Measurements from ENCODE around the gene FARS2.
"Not testable (repeated sequence)": the region's sequence is repeated elsewhere in the genome, so short reads cannot be mapped to it uniquely, and the experiment has no call there.

The FARS2 gene

DNA sequence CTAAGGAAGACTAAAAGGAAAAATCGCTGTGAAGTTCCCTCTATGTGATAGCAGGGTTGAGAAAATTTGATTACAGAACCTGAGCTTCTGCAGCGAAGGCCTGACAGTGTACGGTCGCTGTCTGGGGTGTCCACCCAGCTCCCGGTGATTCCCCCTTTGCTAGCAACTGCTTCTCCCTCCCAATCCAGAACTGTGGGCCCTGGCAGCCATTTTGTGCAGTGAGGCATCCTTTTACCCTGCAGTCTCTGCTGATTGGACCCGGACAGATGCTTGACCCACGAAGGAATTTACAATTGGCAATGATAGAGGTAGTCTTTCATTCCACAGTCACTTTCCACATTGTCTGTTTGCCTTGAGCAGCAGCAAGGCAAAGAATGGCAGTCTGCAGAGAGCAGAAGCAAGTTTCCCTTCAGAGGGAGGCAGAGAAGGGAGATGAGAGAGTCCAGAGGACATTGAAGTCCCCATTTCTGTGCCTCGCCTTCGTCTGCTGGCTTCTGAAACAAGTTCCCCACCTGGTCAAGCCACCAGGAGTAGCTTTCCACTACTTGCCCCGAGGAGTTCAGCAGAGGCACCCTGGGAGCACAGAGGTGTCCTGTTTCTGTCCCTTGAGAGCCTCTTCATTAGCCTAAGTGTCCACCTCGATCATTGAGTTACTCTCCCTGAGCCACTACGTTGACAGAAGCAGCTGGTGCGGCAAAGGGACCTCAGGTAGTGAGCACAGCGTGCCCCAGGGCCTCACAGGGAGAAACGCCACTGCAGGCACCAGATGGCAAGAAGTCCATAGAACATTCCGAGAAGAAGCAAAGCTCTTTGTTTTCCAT is 375.1 kb downstream of the FARS2 start:
- no peak for DNase-seq (ENCODE audit: low spot score)

DNA sequence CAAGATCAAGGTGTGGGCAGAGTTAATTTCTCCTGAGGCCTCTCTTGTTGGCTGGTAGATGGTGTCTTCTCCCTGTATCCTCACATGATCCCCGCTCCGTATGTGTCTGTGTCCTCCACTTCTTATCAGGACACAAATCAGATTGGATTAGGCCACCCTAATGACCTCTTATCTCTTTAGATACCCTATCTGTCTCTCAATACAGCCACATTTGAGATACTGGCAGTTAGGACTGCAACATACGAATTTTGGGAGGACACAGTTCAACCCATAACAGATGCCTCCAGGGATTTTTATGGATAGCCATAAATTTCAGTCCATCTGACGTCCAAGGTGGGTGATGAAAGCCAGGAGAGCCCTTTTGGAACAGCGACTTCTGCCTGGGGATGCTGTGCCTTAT is 376.4 kb downstream of the FARS2 start:
- DNase-seq (ENCODE audit: low spot score): no peak

DNA sequence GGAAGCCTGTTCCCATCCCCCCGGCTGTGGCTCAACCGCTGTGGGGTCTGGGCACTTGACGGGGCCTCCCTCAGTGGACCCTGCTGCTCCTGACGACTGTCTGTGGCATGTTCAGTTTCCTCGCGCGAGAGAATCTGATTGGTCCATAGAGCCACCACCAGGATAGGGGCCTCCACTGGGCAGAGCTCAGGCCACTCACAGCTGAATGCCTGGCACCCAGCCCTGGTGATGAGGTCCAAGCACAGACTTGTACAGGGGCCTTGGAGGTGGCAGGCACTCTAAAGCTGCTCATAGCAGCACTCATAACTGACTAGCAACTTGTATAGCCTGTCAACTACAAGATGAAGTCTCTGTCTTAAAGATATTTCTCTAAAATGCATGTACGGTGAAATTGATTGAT is 377.4 kb downstream of the FARS2 start:
- DNase-seq (ENCODE audit: low spot score): no peak

DNA sequence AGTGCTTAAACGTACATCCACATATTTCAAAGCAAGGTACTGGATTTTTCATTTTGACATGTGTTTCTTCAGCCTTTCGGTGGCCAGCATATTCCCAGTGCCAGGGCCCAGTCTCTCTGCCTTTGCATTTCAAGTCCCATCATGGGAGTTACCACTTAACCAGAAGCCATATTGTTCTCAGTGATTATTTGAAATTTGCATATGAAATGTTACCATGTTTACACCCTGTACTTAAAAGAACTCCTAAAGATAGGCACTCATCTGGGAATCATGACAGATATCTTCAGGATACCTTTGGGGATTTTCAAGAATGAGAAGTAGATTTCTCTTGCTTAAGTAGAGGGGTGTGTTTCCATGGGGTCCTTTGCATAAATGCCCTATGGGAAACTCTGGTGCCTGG is 377.9 kb downstream of the FARS2 start:
- no peak for DNase-seq (ENCODE audit: low spot score)

DNA sequence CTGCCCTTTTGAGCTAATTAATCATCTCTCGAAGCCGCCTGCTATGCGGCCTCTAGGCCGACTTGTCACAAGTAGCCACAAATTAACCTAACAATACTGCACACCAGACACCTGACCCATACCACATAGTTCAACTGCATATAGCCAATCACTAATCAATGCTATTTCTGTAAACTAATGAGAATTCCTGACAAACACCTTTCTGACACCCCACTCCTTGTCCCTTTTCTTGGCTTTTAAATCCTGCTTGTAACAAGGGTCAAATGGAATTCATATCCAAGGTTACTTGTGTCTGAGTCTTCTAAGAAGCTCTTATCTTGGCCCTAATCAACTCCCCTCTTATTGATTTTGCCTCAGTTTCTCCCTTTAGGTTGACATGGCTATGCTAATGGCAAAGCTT is 379.3 kb downstream of the FARS2 start:
- no peak for DNase-seq (ENCODE audit: low spot score)

DNA sequence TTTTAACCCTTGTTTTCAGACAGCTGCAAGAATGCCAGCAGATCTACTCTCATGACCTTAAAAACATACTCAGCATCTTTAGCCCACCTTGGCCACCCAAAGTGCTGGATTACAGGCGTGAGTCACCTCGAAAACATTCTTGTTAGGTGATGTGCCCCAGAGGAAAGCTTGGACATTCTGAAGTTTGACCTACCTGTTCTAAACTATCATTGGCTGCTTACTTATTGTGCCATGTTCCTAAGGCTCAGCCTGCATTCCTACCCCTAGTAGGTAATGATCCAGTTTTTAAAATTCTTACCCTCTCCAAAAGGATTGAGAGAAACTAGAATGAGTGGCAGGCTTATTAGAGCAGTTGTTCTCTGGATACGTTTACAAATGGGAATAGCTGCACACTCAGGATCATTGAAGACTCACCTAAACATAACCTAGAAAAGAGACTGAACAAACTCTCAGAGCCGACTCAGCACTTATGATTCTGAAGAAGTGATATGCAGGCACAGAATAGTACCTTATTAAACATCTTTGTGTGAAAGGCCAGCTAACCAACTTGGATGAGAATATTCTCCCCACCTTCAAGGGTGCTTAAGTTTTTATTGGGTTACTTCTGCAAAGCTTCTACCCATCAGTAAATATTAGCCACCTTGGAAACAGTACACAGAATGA is 383.3 kb downstream of the FARS2 start:
- DNase-seq (ENCODE audit: low spot score): no peak

DNA sequence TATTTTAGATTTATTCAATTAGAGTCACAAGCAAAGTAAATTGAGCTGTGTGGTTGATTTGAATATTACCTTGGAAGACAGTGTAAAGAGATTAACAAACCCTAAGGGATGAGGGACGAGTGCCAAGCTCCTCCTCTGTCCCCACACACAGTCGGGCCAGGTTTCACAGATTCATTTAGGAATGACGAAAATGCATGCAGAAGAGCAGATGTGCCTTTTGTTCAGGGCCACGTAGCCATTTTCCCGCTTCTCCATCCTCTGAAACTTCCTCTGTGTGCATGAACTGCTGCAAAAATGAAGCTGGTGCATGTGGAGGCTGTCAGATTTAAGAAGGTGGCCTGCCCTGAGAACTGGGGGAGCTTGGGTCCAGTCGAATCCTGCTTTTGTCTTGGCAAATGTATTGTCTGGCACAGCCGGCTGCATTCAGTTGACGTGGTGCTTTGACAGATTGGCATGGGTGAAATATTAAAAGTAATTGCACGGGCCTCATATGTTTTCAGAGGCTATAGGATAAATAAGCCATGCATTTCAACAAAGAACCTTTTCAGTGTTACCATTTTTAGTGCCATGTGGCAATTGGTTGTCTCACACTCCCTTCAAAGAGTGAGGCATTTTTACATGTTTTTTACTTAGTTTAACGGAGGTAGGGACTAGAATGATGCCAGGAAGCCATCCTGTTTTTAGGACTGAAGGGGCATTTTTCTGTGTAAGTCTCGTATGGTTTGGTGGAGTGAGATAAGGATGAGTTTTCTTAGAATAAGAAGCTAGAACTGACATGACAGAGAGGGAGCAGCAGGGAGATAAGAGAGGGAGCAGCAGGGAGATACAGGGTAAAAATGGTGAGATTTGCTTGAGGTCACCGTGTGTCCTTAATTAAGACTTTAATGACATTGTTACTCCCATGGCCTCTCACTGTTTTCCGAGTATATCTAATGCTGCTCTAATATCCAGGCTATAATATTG is 384.3 kb downstream of the FARS2 start:
- no peak for DNase-seq (ENCODE audit: low spot score)

DNA sequence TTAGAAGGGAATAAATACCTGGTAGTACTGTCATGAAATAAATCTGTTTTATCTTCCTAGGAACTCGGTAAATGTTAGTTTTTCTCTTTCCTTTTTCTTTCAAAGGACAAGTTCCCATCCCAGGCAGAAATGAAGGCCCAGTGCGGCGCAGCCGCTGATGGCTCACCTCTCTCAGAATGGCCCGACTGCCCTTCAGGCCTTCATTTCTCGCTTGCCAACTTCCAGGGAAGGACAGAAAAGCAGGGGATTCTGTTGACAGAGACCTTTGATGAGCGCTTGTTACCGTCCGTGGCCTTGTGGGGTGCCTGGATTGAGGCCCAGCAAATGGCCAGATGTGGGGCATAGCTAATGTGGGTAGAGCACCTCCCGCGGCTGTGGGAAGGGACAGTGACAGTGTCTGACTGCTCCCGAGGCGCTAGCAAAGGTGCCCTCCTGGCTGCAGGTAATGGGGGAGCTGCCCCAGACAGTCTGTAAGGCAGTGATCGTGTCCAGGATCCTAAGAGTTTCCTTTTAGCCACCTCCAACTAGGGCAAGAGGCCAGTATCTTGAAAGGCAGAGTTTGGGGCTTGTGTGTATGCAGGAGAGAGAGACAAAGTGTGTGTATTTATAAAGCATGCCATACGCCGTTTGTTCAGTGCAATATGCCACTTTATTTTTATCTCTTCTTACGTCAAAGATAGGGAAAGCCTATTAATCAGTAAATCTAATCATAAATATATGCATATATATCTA is 391.3 kb downstream of the FARS2 start:
- no peak for DNase-seq (ENCODE audit: low spot score)

DNA sequence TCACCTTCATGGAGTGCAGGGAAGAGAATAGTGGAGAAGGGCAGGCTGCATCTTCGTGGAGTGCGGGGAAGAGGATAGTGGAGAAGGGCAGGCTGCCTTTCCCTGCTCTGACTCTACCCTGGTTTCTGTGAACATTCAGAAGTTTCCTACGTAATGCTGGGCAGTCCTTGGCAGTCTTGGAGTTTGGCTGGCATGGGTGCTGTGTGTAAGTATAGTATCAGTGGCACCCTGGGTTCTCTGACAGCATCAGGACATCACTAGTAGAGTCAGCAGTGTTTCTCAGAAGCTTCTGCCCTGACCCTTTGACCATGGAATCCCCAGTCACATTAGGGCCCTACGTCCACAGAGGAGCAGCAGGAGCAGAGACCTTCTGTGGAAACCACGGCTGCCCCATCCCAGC is 392.5 kb downstream of the FARS2 start:
- no peak for DNase-seq (ENCODE audit: low spot score)

DNA sequence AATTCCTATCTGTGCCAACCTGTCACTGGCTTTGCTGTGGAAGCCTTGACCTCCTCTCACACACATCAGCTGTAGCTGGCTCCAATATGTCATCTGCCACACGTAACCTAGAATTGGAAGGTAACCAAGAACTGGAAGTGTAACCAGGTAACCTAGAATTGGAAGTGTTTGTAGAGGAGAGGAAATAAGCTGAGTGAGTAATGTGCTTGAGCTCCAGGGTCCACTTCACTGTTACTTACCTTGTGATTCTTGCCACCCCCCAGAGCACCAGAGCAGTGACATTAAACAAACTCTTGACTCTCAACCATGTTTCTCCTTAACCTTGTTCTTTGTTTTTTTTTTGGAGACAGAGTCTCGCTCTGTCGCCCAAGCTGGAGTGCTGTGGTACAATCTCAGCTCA is 394.9 kb downstream of the FARS2 start:
- DNase-seq (ENCODE audit: low spot score): no peak

DNA sequence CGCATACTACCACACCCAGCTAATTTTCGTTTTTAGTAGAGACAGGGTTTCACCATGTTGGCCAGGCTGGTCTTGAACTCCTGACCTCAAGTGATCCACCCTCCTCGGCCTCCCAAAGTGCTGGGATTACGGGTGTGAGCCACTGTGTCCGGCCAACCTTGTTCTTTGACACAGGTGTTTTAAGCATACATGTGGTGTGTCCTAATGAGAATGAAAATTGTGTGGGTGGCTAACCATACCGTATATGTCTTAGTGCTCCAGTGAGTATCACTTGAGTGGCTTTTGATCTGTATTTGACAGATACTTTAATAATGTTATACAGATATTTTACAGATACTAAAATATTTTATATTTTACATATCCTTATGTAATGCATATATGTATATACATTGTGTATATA is 395.4 kb downstream of the FARS2 start:
- not testable (repeated sequence) for DNase-seq (ENCODE audit: low spot score)

DNA sequence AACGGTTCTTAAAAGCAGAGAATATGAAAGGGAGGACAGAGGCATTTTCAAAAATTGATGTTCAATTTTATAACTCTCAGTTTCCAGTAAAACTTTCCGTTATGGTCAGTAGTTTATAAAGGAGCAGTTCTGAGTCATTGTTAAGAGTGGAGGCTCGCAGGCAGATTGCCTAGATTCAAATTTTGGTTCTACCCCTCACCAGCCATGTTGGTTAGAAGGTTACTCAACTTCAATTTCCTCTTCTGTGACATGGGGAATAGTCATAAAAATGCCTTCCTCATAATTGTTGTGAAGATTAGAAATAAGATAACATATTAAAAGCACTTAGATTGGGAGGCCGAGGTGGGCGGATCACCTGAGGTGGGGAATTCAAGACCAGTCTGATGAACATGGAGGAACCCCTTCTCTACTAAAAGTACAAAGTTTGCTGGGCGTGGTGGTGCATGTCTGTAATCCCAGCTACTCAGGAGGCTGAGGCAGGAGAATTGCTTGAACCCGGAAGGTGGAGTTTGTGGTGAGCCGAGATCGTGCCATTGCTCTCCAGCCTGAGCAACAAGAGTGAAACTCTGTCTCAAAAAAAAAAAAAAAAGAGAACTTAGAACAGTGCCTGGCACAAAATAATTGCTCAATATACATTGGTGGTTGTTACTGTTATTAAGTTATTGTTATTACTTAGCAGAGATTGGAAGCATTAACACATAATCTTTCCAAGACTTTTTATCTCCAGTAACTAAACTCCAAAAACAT is 396.5 kb downstream of the FARS2 start:
- DNase-seq (ENCODE audit: low spot score): no peak

DNA sequence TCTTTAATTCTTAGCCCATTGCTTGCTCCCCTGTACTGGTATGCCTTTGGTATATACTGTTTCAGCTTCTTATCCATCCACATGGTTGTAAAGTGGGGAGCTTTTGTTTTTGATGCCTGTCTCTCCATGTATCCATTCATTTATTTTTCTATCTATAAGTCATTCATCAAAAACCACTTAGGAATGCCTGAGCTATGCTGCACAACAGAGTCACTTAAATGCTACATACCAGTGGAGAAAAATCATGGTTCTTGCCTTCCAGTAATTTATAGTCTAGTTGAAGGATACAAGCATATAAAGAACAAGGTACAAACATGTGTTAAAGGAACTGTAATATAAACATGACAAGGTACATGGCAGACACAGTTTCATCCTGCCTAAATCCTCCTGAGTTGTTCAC is 398.2 kb downstream of the FARS2 start:
- no peak for DNase-seq (ENCODE audit: low spot score)

DNA sequence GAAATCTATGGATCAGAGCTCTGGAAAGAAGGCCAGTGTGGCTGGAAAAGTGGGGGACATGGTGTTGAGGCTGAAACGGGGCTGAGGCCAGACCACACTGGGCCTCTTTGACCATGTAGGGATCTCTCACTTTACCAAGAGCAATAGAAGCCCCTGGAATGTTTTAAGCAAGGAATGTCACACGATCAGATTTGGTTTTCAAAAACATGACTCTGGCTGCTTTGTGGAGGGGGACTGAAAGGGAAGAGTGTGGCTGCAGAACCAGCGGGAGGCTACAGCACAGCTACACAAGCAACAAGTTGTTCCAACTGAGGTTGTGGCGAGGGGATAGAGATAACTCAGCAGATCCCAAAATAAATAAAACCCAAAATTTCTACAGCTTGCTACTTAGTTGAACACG is 399.5 kb downstream of the FARS2 start:
- no peak for DNase-seq (ENCODE audit: low spot score)

DNA sequence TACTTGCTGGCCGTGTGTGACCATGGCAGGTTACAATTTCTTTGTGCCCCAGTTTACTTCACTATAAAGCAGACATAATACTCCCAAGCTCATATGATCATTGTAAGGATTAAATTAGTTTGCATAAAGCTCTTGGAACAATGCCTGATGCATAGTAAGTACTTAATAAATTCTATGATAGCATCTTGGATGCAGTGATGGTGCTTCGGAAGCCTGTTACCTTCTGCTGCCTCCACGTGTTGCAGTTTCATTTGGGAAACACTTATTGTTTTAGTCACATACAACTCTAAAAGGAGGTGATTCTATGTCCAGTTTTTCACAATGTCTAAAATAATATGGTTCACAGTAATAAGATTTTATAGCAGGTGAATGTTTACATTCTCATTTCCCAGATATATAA is 401.5 kb downstream of the FARS2 start:
- no peak for DNase-seq (ENCODE audit: low spot score)

DNA sequence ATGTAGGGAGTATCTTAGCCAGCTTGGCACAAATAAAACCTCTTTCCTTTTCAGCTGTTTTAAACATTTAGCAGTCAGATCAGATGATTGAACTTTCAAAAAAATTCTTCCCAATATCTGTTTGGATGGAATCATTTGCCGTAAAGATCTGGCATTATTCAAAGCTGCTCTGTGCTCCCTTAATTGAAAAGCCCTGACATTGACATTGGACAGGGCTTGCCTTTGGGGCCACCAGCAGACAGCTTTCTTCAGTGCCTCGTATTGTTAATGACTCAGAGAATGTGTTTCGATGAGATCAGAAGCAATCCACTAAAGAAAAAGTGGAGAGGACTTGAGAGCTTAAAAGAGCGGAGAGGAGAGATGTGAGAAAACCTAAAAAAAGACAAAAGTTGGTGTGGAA is 401.9 kb downstream of the FARS2 start:
- DNase-seq (ENCODE audit: low spot score): no peak

DNA sequence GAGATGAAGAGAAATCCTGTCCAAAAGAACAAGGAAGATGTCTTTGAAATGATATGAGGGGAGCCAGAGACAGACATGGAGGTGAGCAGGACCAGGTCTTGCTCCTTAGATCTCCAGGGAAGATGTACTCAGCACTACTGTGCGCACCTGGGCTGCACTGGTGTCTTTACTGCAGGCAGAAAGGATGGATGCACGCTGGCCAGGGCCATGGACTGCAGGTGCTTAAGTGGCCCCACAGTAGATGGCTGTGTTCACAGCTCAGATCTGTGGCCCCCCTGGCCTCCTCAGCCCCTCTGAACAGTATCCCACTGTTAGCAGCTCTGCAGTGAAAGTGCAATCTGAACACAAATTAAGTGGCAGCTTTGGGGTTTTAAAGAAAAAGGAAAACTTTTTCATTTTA is 402.4 kb downstream of the FARS2 start:
- no peak for DNase-seq (ENCODE audit: low spot score)

DNA sequence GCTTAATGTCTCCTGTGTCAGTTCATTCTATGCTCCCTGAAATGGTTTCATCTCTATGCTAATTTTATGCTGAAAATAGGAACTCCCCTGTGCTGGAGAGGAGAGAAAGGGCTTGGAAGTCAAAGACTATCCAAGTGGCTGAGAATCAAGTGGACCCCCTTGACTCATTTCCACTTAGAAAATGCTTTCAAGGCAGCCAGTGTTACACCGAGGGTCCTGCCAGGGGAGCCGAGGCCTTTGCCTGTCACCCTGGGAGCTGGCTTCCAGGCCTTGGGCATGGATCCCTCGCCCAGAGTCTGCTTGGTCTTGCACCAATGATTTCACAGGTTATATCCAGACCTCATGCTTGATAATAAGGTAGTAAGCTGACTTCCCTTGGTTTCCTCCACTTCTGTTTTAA is 402.8 kb downstream of the FARS2 start:
- DNase-seq (ENCODE audit: low spot score): no peak

DNA sequence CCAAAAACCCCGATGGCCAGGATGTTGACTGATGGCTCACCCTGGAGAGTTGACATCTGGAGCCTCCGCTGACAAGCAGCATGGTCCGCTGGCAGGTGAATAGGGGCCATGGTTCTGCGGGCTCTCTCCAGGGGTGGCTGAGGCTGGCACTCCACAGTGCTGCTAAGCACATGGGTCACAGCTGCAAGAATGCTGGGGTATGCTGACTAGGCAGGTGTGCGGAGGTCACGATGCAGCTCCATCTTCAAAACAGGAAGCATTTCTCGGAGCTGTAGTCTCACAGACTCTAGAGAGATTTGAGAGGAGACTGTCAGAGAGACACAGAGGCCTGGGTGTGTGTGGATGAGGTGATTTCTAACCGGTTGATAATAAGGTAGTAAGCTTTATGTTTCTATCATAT is 403.9 kb downstream of the FARS2 start:
- peak; percentile 20 for DNase-seq (ENCODE audit: low spot score)

DNA sequence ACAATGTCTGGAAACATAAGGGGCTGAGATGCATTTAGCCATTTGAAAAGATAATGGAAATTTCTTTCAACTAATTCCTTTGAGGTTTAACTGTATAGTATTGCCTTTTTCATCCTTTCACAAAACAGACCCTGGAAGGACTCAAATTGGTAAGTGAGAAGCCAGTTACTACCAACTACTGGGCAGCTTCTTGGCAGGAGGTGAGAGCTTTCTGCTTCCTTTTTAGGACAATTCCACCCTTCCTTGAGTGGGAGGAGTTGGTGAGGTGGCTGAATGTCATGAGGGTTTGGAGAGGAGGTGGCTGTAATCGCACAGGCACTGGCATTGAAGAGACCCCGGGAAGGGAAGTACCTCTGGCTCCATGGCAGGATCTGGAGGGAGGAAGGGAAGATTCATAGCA is 404.4 kb downstream of the FARS2 start:
- DNase-seq (ENCODE audit: low spot score): no peak

DNA sequence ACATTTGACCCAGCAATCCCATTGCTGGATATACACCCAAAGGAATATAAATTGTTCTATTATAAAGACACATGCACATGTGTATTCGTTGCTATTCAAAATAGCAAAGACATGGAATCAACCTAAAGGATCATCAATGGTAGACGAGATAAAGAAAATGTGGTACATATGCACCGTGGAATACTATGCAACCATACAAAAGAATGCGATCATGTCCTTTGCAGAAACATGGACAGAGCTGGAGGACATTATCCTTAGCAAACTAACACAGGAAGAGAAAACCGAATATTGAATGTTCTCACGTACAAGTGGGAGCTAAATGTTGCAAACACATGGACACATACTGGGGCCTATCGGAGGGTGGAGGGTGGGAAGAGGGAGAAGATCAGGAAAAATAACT is 405.4 kb downstream of the FARS2 start:
- no peak for DNase-seq (ENCODE audit: low spot score)
